Measurements from ENCODE around the gene MYO1F. TPM values are rescaled to one million over a fixed set of nuclear protein-coding genes. Genes with fewer than 3 reads are reported as not detected.

MYO1F gene
- polyA plus RNA-seq, 3 donors: 121 to 707 (median 197) TPM

- intact Hi-C loops (cut with micrococcal nuclease): loop anchor here in 1 of 2 donors (1.0 to 5.0 kb wide), 2 partner anchors 16 to 81 kb away; partner anchors contain the start of gene PRAM1
- no peak for DNase-seq
- Mint-ChIP-seq H3K36me3 (peaks cover 78 to 94% of the 10 kb centered on the region in 2 donors), H3K27ac (peak overlapping the region; percentile 97 to 99 (median 98)), H3K9me3 (peaks cover 0 to 8% (median 7%) of the 10 kb centered on the region in 7 donors), H3K4me1 (peaks cover 77% of the 10 kb centered on the region), H3K27me3 (ENCODE audit: low read depth in 3 of 3) (peaks cover 0 to 6% (median 2%) of the 10 kb centered on the region in 3 donors), H3K4me3 (peak overlapping the region in 1 of 2 donors; percentile 35)
- H3K4me2 ChIP-seq (replicated peaks; ENCODE audit: extremely low read depth, low read length, poor library complexity, severe bottlenecking): peak overlapping the region; percentile 55
- H3K79me2 ChIP-seq (ENCODE audit: insufficient read depth, low read length): peaks cover 61% of the 10 kb centered on the region
- peaks cover 80 to 82% of the 10 kb centered on the region in 2 donors for H3K4me1 ChIP-seq (ENCODE audit: control insufficient read depth in 1 of 2, insufficient read depth in 2 of 2, low read length in 2 of 2)
- H3K27ac ChIP-seq (ENCODE audit: low read depth in 1 of 2, low read length in 2 of 2): peak overlapping the region; percentile 92 to 93
- TF ChIP-seq CTCF (IDR thresholded peaks at IDR 0.05): no peak
- H3K9ac ChIP-seq (ENCODE audit: insufficient read depth, low read length, poor library complexity, severe bottlenecking): peak overlapping the region; percentile 49
- peaks cover 62 to 80% of the 10 kb centered on the region in 2 donors for H3K36me3 ChIP-seq (replicated peaks in 1 of 2; ENCODE audit: control insufficient read depth in 1 of 2, insufficient read depth in 2 of 2, low read length in 2 of 2)
- peaks cover 54% of the 10 kb centered on the region for H4K20me1 ChIP-seq (ENCODE audit: insufficient read depth, low read length)
- no peaks in the 10 kb centered on the region for H3K27me3 ChIP-seq (ENCODE audit: control insufficient read depth in 2 of 2, insufficient read depth in 2 of 2, low read length in 2 of 2)
- H3K4me3 ChIP-seq (replicated peaks in 1 of 3; ENCODE audit: low read depth in 2 of 3, low read length in 3 of 3): peak overlapping the region in 1 of 3 experiments; percentile 37
- peaks cover 0 to 6% of the 10 kb centered on the region in 2 donors for H3K9me3 ChIP-seq (replicated peaks in 1 of 2; ENCODE audit: control insufficient read depth in 1 of 2, insufficient read depth in 1 of 2, low read length in 2 of 2)
- no peak overlapping the region for H2AFZ ChIP-seq (ENCODE audit: insufficient read depth, low read depth, low read length, poor library complexity, severe bottlenecking)
- WGBS (ENCODE audit: insufficient coverage): 62% methylated on average over 10 of the region's 16 CpGs
These were observed 90.5 kb downstream of the MYO1F start for GRCh38 chr19:8486661-8487136.

- intact Hi-C loops (cut with micrococcal nuclease): loop anchor here in 1 of 2 donors (5.0 kb wide), 1 partner anchor 82 kb away; no protein-coding TSS in a partner anchor
- H3K4me3 ChIP-seq (replicated peaks in 1 of 3; ENCODE audit: low read depth in 2 of 3, low read length in 3 of 3): peak overlapping the region in 1 of 3 experiments; percentile 37
- H3K4me1 ChIP-seq (ENCODE audit: control insufficient read depth in 1 of 2, insufficient read depth in 2 of 2, low read length in 2 of 2): peaks cover 72% of the 10 kb centered on the region in 2 donors
These were observed 91.5 kb downstream of the MYO1F start for GRCh38 chr19:8485561-8486371.

More at GRCh38 chr19:8485561-8486371, 91.5 kb downstream of the MYO1F start:
- 98% methylated on average over 61 of the region's 62 CpGs for WGBS (ENCODE audit: insufficient coverage)
- no peak overlapping the region for H3K9ac ChIP-seq (ENCODE audit: insufficient read depth, low read length, poor library complexity, severe bottlenecking)
- Mint-ChIP-seq H3K36me3 (peaks cover 80 to 94% of the 10 kb centered on the region in 2 donors), H3K4me1 (peaks cover 76% of the 10 kb centered on the region), H3K27me3 (ENCODE audit: low read depth in 3 of 3) (peaks cover 0 to 6% (median 2%) of the 10 kb centered on the region in 3 donors), H3K4me3 (no peak overlapping the region), H3K9me3 (peaks cover 0 to 8% (median 7%) of the 10 kb centered on the region in 7 donors), H3K27ac (peak overlapping the region; percentile 97 to 99 (median 98))
- no peak for TF ChIP-seq CTCF (IDR thresholded peaks at IDR 0.05)
- H3K27me3 ChIP-seq (ENCODE audit: control insufficient read depth in 2 of 2, insufficient read depth in 2 of 2, low read length in 2 of 2): no peaks in the 10 kb centered on the region
- peaks cover 61 to 80% of the 10 kb centered on the region in 2 donors for H3K36me3 ChIP-seq (replicated peaks in 1 of 2; ENCODE audit: control insufficient read depth in 1 of 2, insufficient read depth in 2 of 2, low read length in 2 of 2)
- no peak overlapping the region for H2AFZ ChIP-seq (ENCODE audit: insufficient read depth, low read depth, low read length, poor library complexity, severe bottlenecking)
- peaks cover 0 to 6% of the 10 kb centered on the region in 2 donors for H3K9me3 ChIP-seq (replicated peaks in 1 of 2; ENCODE audit: control insufficient read depth in 1 of 2, insufficient read depth in 1 of 2, low read length in 2 of 2)
- H4K20me1 ChIP-seq (ENCODE audit: insufficient read depth, low read length): peaks cover 63% of the 10 kb centered on the region
- DNase-seq: no peak
- H3K4me2 ChIP-seq (replicated peaks; ENCODE audit: extremely low read depth, low read length, poor library complexity, severe bottlenecking): no peak overlapping the region
- peak overlapping the region; percentile 92 to 93 for H3K27ac ChIP-seq (ENCODE audit: low read depth in 1 of 2, low read length in 2 of 2)
- peaks cover 61% of the 10 kb centered on the region for H3K79me2 ChIP-seq (ENCODE audit: insufficient read depth, low read length)

All from CD14-positive monocyte (primary cell).